PC-3 (cell line): Measurements from ENCODE around the gene FOS.

ENCODE experiments used
- EZH2 ChIP-seq: fragments of 300-600 bp; sonication (generic); IDR thresholded peaks from one replicate; pipeline ENCODE4 v1.6.1; 2017; ENCODE audit warnings: antibody characterized with exemption, mild to moderate bottlenecking, low read length; ENCODE audit not compliant: unreplicated experiment
- EZH2phosphoT487 ChIP-seq: fragments of 300-600 bp; sonication (generic); IDR thresholded peaks from 2 replicates; pipeline ENCODE4 v1.6.1; 2018; ENCODE audit warnings: mild to moderate bottlenecking, antibody characterized with exemption, low read length, borderline replicate concordance
- TF ChIP-seq, protein P1 (sequence below): fragments of 300-600 bp; sonication (generic); conservative IDR thresholded peaks from 2 replicates; pipeline ENCODE4 v1.5.1; 2017; ENCODE audit warnings: antibody characterized with exemption, low read depth, mild to moderate bottlenecking, low read length

DNA sequence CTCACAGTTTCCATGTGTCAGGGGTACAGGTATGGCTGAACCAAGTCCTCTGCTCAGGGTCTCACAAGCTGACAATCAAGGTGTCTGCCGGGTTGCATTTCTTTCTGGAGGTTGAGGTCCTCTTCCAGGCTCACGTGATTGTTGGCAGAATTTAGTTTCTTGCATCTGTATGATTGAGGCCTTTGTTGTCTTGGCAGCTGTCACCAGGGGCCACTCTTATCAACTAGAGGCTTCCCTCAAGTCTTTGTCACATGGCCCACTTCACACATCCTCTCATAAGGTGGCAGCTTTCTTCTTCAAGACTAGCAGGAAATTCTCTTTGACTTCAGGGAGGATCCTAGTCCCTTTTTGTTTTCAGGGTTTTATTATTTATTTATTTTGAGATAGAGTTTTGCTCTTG is 46.0 kb upstream of the FOS start:
- TF ChIP-seq, protein P1, sequence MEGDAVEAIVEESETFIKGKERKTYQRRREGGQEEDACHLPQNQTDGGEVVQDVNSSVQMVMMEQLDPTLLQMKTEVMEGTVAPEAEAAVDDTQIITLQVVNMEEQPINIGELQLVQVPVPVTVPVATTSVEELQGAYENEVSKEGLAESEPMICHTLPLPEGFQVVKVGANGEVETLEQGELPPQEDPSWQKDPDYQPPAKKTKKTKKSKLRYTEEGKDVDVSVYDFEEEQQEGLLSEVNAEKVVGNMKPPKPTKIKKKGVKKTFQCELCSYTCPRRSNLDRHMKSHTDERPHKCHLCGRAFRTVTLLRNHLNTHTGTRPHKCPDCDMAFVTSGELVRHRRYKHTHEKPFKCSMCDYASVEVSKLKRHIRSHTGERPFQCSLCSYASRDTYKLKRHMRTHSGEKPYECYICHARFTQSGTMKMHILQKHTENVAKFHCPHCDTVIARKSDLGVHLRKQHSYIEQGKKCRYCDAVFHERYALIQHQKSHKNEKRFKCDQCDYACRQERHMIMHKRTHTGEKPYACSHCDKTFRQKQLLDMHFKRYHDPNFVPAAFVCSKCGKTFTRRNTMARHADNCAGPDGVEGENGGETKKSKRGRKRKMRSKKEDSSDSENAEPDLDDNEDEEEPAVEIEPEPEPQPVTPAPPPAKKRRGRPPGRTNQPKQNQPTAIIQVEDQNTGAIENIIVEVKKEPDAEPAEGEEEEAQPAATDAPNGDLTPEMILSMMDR: no peak
- TF ChIP-seq EZH2: no peak
- TF ChIP-seq EZH2phosphoT487: no peak
